COLO829 (cell line): ENCODE results near the gene FGGY.
"Not testable (repeated sequence)": the region's sequence is repeated elsewhere in the genome, so short reads cannot be mapped to it uniquely, and the experiment has no call there.

ENCODE experiments used
- DNase-seq: peaks from one replicate; pipeline ENCODE4 v3.0.0; 2012; ENCODE audit warnings: low spot score

The FGGY gene

DNA sequence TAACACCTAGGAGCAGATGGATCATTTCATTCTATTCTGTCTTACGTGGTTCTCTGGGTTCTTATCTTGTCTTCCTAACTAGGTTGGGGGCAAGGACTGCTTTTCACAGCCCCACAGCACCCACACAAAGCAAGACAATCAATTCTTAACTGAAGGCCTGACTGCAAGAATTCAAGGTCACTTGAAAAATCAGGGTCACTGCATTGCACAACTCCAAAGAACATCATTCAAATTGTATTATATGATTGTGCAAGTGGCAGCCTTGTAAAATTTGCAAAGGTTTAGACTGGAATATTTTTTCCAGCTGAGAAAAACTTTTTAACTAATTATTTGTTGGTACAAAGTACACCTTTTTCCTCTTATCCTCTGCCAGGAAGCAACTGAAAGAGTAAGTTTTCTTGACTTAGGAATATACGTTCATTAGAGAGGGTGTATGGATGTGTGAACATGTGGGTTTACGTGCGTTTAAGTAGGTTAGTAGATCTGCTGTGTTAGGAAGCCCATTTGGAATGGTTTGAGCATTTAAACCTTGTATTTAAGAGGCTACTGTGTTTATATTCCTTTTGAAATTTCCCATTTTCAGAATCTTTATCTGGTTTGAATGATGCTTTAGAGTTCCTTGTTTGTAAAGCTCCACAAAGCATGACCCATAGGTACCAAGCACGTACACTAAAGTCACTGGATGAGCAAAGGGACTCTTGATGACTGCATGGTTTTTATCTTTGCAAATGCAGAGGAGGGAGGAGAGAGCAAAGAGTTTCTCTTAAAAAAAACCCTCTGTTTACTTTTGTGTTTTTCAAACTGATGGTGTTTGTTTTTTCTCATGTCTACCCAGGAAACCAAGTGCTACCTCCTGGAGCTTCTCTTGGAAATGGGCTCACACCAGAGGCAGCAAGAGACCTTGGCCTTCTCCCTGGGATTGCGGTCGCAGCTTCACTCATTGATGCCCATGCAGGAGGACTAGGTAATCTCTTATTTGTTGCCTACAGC is 214.9 kb downstream of the FGGY start:
- DNase-seq, result no peak

DNA sequence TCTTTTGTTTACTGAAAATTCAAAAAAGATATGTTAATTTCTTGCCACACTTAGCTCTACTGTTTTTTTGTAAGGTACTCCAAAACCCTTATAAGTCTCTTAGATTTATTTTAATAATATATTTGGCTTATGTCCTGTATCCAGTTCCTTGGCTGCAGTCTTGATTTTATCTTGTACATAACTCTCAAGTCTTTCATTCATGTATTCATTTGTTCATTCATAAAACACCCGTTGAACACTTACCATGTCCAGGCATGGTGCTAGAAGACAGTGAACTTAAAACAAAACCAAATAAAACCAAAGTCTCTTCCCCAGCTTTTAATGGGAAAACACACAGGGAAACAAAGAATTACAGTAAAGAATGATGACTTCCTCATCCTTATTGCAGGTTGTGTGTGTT is 215.8 kb downstream of the FGGY start:
- no peak for DNase-seq

DNA sequence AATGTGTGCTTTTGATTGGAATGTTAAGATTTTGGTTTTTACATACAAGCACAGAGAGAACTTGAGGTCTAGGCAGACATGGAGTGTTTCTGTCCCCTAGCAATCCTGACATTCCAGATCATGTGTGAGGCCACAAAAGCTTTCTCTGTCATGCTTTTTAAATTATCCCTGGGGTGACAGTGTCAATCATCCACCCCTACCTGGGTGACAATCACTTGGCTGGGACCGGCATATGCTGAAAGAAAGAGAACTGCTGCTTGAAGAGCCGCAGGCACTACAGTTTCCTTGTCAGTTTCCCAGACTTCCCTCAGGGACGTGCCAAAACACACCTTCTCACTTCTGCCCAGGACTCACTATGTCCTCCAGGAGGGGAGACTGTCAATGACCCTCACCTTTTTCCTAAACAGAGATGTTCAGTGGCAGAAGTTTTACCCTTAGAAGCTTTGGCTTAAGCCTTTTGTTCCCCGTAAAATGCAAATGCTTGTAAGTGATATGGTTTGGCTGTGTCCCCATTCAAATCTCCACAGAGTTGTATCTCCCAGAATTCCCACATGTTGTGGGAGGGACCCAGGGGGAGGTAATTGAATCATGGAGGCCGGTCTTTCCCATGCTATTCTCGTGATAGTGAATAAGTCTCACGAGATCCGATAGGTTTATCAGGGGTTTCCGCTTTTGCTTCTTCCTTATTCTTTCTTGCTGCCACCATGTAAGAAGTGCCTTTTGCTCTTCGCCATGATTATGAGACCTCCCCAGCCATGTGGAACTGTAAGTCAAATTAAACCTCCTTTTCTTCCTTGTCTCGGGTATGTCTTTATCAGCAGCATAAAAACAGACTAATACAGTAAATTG is 217.4 kb downstream of the FGGY start:
- DNase-seq, result no peak

DNA sequence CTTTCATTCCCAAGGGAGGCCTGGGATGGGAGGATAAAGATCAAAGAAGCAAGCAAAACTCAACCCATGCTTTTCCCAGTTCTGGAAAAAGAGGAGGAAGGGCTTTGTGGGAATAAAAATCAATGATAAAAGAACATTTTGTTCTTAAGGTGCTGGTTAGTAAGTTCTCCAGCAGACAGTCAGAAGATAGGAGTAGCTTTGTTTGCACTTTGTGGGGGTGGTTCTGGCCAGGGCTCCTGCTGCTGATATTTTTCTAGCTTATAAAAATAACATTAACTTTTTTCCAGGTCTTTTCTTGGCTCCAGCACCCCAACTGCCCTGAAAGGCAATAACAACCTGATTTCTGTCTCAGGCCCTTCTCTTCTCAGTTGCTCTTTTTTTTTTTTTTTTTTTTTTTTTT is 220.0 kb downstream of the FGGY start:
- DNase-seq, result peak; percentile 79

DNA sequence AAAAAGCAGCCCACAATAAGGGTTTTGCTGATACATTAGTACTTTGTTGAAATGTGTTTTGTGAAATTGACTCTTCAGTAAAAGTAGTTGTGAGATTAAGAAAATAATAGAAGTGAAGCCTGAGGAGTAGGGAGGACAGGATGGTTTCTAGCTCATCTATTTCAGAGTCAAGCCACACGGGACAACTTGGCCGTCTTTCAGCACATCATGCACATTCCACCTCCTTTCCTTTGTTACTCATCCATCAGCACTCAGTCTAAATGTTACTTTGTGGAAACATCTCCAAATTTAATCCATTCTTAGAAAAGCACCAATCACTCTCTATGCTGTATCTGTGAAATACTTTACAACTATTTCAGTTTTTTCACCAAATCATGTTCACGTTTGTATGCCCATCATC is 223.3 kb downstream of the FGGY start:
- no peak for DNase-seq

DNA sequence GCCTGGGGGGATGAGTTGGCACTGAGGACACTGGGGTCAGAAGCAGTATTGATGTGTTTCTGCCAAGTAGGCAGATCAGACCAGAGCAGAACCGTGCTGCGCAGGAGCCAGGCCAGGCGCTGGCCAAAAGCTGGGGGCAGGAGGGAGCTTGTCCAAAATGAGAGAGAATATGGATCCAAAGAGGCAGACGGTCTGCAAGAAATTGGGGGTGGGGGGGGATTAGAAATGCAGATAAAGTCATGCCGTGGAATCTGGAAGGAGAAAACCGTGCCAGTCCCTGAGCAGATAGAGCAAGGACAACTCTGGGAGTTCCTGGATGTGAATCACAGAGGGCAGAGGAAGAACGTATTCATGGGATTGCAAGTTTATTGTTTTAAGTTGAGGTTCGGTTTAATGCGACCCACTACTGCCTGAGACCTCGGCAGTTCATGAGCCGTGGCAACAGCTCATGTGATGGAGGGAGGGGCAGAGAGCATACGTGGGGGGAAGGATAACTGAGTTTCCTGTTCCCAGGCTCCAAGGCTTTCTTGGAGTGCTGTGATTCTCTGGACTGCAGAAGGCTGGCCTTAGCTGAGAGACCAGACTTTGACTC is 224.0 kb downstream of the FGGY start:
- no peak for DNase-seq

DNA sequence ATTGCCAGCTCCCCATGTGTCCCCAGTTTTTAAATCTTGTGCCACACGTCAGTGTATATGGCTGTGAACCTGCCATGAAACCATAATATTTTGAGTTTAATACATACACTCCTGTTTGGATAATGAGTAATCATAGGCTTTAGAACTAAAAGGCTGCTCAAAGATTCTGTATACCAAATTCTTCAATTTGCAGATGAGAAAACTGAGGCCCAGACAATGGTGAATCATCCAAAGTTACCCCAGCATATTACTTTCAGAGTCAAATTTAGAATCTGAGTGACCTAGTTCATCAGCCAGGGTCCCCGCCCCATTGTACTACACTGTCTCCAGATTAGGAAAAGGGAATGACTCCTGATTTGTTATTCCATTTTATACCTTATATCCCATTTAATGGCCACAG is 224.6 kb downstream of the FGGY start:
- no peak for DNase-seq

DNA sequence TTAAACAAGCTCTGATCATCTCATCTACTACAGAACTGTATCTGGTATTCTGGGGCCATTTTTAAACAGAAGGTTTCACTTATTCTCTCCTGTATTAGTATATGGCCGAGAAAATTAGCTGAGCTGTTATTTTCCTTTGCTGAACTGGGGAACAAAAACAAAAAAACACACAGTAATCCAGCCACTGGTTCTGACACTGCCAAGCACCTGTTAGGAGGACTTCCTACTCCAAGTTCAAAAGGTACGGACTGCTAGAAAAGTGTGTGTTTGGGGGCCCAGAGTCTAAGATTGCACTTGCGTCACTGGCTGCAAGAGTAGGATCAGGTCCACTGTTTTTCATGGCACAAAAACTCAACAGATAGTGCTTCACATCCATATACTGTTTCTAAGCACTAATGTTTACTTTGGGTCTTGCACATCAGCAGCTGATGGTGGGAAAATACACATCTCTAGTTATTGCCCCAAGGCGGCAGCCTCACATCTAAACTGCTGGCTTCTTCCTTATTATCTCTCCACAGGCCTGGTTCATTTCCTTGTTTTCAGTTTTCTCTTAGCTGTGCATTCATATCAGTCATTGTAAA is 226.1 kb downstream of the FGGY start:
- DNase-seq, result no peak

DNA sequence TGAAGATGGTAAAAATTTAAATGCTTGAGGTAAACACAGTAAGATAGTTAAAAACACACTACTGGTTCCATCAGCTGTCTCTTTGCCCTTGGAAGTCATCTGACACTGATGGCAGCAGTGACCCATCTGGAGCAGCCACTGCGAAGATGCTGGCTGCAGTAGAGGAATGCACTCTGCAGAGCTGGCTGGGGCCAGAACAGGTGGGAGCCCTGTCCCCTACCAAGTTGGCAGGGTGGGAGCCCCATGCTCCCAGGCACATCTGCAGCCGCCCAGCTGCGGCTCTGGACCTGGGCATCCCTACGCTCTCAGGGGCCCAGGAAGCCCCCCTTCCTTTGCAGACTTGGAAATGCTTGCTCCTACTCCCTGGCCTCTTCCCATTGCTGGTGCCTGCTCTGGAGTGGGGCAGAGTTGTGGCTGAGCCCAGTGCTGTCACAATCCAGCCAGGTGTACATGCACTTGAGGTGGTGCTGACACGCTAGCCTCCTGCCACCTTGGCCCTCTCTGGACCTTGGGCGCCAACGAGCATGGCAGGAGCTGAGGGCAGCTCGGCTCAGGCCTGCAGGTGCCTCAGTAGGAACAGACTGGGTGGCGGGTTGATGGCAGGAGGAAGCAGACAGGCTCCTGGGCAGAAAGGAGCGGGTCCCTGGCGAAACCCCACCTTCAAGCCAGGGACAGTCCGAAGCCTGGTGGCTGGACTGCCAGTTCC is 227.0 kb downstream of the FGGY start:
- no peak for DNase-seq

DNA sequence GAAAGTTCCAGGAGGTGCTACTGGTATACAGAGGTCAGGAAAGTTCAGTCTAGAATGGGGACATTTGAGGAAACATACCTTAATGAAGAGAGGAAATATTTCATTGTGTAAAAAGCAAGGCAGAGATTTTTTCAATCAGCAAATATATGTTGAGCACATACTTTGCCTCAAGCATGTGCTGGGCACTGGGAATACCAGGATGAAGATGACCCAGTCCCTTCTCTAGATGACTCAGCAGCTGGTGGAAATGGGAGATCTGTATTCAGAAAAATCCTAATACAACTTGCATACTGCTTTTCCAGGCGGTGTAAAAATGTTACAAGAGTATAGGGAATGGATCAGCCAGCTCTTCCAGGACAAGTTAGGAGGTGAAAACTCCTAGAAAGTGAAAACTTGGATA is 229.3 kb downstream of the FGGY start:
- DNase-seq, result no peak

DNA sequence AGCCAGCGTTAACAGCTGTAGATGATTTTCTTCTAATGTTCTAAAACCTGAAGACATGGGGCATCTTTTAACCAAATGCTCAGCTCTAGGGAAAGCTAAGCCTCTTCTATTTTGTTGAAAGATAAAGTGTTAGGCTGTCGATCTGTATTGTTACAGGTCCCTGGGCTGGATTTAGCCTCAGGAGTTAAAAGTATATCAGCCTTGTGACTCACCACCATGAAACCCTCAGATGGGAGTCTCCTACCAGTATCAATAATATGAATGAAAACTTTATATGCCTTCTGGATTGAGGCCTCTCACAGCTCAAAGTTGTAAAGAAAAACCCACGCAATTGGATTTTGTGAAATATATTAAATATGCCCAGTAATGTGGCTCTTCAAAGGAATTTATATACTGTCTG is 231.6 kb downstream of the FGGY start:
- DNase-seq, result no peak

DNA sequence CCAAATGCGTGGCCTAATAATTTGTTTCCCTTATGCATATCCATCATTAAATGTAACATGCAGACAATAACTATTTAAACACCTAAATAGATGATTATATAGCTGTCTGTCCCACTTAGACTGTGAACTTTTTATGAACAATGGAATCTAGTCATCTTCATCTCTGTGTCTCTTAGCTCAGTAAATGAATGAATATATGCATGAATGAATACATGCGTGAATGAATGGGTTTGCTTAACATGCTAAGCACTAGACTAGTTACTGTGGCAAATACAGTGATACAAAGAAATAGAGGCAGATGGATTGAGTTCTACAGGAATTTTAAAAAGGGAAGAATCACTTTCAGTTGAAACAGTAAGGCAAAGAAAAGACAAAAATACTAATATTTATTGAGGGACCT is 232.0 kb downstream of the FGGY start:
- no peak for DNase-seq

DNA sequence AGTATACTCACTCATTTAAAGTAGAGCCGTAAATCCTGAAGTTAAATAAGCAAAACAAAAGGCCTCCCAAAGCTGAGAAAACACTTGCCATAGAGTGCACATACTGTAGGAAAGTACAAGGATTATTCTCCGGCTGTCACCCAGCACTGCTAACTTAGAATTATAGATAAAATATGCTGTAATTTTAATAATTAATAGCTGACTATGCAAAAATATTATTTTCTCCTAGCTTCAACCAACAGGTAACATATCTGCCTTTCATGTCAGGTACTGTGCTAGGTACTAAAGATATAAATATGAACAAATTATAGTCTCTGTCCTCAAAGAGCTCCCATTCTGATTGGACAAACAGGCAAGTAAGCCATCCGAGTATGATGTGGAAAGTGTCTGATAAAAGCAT is 233.2 kb downstream of the FGGY start:
- no peak for DNase-seq

DNA sequence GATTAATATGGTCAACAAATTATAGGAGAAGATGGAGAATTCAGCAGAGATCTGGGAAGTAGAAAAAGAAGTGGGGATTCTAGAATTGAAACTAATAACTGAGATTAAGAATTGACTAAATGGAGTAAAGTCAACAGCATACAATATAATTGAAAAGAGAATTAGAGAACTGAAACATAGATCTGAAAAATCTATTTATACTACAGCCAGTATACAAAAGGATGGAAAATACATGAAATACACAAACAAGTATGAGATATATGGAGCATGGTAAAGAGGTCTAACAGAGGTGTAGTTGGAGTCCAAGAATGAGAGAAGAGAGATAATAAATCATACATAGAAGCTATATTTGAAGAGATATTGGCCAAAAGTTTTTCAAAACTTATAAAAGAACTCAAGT is 235.2 kb downstream of the FGGY start:
- no peak for DNase-seq

DNA sequence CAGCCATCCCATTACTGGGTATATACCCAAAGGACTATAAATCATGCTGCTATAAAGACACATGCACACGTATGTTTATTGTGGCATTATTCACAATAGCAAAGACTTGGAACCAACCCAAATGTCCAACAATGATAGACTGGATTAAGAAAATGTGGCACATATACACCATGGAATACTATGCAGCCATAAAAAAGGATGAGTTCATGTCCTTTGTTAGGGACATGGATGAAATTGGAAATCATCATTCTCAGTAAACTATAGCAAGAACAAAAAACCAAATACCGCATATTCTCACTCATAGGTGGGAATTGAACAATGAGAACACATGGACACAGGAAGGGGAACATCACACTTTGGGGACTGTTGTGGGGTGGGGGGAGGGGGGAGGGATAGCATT is 241.6 kb downstream of the FGGY start:
- DNase-seq, result not testable (repeated sequence)

DNA sequence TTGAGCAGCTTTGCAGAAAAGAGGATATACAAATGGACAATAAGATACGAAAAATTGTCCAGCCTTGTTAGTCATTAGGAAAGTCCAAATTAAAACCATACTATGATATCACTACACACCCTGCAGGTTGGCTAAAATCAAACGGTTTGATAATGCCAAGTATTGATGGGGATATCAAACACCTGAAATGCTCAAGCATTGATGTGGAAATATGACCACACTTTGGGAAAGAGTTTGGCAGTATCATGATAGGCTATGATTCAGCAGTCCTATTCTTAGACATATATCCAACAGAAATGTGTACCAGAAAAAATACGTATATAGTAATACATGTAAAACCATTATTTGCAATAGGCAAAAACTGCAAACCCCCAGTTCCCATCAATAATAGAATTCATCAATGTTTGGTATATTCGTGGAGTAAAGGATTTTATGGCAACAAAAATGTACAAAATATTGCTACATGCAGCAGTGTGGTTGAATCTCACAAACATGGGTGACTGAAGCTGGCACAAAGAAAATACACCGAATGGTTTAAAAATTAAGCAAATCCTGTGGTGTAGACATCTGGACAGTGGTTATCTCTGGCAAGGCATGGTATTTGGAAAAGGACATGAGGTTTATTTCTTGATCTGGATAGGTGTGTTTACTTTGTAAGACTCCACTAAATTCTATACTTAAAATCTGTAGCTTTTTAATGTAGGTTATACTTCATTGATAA is 243.2 kb downstream of the FGGY start:
- no peak for DNase-seq

DNA sequence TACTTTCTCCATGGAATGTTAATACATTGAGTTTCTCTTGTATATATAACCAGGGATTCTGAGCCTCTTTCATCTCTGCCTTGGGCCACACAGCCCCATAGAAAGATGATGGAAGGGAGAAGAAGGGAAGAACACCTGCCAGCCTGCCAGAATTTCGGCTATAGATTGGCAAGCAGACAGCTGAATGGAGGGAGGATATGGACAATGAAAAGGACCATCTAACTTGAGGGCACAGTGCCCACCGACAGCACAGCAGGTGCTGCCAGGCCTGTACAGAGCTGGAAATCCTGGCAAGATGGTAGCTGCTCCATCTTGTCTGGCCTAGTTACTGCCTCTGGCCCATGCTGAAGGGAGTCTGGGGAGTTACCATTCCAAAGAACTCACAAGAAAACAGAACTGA is 244.3 kb downstream of the FGGY start:
- DNase-seq, result no peak

DNA sequence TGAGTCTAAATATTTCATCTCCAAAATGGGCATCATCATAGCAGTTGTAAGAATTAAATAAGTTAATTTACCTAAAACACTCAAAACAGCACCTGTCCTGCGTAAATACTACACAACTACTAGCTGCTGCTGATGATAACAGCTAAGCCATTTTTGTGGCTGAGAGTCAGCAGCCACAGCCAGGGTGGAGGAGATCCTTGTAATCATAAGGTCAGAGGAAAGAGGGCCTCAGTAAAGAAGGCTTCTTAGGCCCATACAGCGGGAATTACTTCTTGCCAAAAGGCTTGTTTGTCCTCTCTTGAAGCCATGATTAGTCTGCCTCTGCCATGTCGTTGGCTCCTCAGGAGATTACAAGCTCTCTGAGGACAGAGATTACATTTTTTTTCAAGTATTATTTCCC is 245.0 kb downstream of the FGGY start:
- DNase-seq, result no peak

DNA sequence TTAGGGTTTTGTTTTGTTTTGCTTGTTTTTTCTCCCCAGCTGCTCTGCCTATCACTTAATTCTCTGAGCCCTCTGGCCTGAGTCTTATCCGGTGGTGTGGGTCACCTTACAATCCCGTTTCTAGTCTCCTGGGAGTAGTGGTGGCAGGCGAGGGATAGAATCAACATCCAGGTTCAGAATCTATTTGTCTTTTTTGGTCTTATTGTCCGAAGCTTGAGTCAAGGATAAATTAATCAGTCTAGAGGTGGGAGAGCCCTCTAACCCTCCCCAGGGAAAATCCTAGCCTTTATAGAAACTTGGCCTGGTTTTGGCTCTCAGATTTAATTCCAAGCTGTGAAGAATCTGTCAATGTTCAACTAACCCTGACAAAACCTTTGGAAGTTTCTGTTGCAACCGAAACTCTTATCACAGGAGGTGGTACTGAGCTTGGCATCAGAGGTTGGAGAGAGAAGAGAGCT is 246.3 kb downstream of the FGGY start:
- DNase-seq, result no peak

DNA sequence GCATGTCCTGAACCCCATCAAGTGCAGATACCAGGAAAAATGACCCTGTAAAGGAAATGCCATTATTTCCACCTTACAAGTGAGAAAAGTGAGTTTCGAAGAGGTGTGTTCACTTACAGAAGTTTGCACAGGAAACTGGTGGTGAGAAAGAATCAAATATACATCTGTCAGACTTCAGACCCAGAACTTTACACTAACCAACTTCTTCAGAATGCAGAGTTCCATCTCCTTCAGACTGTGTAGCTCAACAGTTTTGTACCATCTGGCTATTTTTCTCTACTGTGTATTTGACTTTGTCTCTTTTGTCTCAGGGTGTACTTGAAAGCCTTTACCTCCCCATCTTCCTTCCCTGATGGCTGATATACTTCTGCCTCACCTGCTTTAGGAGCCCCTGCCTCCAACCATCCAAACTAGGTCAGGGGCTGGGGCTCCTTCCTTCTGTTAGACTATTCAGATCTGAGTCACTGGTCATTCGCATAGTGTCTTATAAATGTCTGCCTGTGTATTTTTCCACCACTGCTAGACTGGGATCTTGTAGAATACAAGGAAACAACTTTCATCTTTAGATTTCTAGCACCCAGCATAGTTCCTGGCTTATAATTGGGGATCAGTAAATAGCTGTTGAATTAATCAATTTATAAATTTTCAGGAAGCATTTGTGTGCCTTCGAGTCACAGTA is 247.9 kb downstream of the FGGY start:
- DNase-seq, result no peak
